Measurements from ENCODE around the gene CCNK.

Gene CCNK

GRCh38 chr14:99550387-99550992 is 69.3 kb downstream of the CCNK start:
- no peak for DNase-seq (ENCODE audit: low read depth in 1 of 2, low spot score in 1 of 2)

GRCh38 chr14:99551034-99551922 is 70.1 kb downstream of the CCNK start:
- DNase-seq (ENCODE audit: low read depth in 1 of 2, low spot score in 1 of 2) = no peak

- DNase-seq (ENCODE audit: low read depth in 1 of 2, low spot score in 1 of 2) = no peak
These were observed 70.9 kb downstream of the CCNK start for GRCh38 chr14:99552021-99552553.

- DNase-seq (ENCODE audit: low read depth in 1 of 2, low spot score in 1 of 2) = no peak
These were observed 71.5 kb downstream of the CCNK start for GRCh38 chr14:99552572-99553216.

GRCh38 chr14:99554184-99554583 is 73.0 kb downstream of the CCNK start:
- no peak for DNase-seq (ENCODE audit: low read depth in 1 of 2, low spot score in 1 of 2)

GRCh38 chr14:99554757-99555531 is 73.7 kb downstream of the CCNK start:
- DNase-seq (ENCODE audit: low read depth in 1 of 2, low spot score in 1 of 2) = no peak

GRCh38 chr14:99556134-99556791 is 75.1 kb downstream of the CCNK start:
- no peak for DNase-seq (ENCODE audit: low read depth in 1 of 2, low spot score in 1 of 2)

- no peak for DNase-seq (ENCODE audit: low read depth in 1 of 2, low spot score in 1 of 2)
These were observed 78.2 kb downstream of the CCNK start for GRCh38 chr14:99559286-99559990.

GRCh38 chr14:99560403-99560802 is 79.2 kb downstream of the CCNK start:
- DNase-seq (ENCODE audit: low read depth in 1 of 2, low spot score in 1 of 2) = no peak

GRCh38 chr14:99560922-99561683 is 79.9 kb downstream of the CCNK start:
- no peak for DNase-seq (ENCODE audit: low read depth in 1 of 2, low spot score in 1 of 2)

GRCh38 chr14:99561864-99562263 is 80.7 kb downstream of the CCNK start:
- no peak for DNase-seq (ENCODE audit: low read depth in 1 of 2, low spot score in 1 of 2)

Data from activated T-helper 1 cell treated with anti-CD3 and anti-CD28 coated beads, Interleukin-2, amount 50 U/mL, for 16 hours (primary cell).